Ovary (tissue), 9 donors: ENCODE data around the gene PTPN18. TPM values are rescaled to one million over a fixed set of nuclear protein-coding genes. Genes with fewer than 3 reads are reported as not detected.

Experiments
- DNase-seq, 5 donors: peaks; one replicate each; pipeline ENCODE4 v3.0.0-alpha.2; 2019 to 2020
- H3K27ac ChIP-seq, 2 donors: fragments of 200-600 bp; one replicate each; pipeline versions ENCODE4 v1.5.1 to v1.8.0; 2019 to 2022
- H3K27me3 ChIP-seq: fragments of 200-600 bp; one replicate; pipeline ENCODE4 v1.8.0; 2022
- H3K36me3 ChIP-seq: fragments of 200-600 bp; sonication (generic); one replicate; pipeline ENCODE4 v1.5.1; 2019
- H3K4me1 ChIP-seq: one replicate; pipeline ENCODE4 v1.8.1; 2013; ENCODE audit warnings: mild to moderate bottlenecking, moderate library complexity; ENCODE audit not compliant: insufficient read depth
- H3K4me3 ChIP-seq: fragments of 200-600 bp; sonication (generic); one replicate; pipeline ENCODE4 v1.5.1; 2017
- H3K9me3 ChIP-seq, 2 donors: fragments of 200-600 bp in 1 of 2; sonication (generic) in 1 of 2; one replicate each; pipeline versions ENCODE4 v1.5.1 to v1.8.1; 2013 to 2019; ENCODE audit warnings: mild to moderate bottlenecking in 1 of 2, moderate library complexity in 1 of 2
- EP300 ChIP-seq: sonication (generic); formaldehyde crosslinking; IDR thresholded peaks from one replicate; pipeline ENCODE4 v1.6.1; 2017; ENCODE audit warnings: antibody characterized with exemption
- POLR2A ChIP-seq: fragments of 450-650 bp; IDR thresholded peaks from one replicate; pipeline ENCODE4 v1.6.1; 2017; ENCODE audit warnings: antibody characterized with exemption, mild to moderate bottlenecking, moderate library complexity
- WGBS, 3 donors: extraction: QIAGEN DNeasy Blood & Tissue Kit in 1 of 3; methylation state at CpG; one replicate each; pipeline versions ENCODE4 v1.1.5 to v1.1.7; 2013 to 2017; 5-methylcytosine and 5-hydroxymethylcytosine counted together
- intact Hi-C, 4 donors: fragments of 100-400 bp; cut with DNase I; formaldehyde crosslinking; loops; one replicate each; pipeline versions ENCODE4 v1.11.0 to v1.15.1; 2022 to 2023
- polyA plus RNA-seq, 2 donors: library from polyadenylated mRNA; stranded (reverse); fragments of 200-250 nt in 1 of 2; fragments of 350-450 nt in 1 of 2; fragmentation: Illumina TruSeq in 1 of 2; extraction: RNeasy Lipid Tissue Mini Kit (QIAGEN cat#74804) in 1 of 2; gene quantifications; one replicate each; pipeline ENCODE4 v1.2.3, GENCODE V29; 2013 to 2014
- total RNA-seq, 7 donors: library from RNA; depleted of rRNA in 2 of 7; stranded (reverse); fragments of >200 nt in 2 of 7; fragmentation: NEBNext Ultra II Directional in 3 of 7; extraction: Animal tissue kit (Norgen Biotek cat#: 25700) in 3 of 7; gene quantifications; one replicate each; pipeline versions ENCODE4 v1.1.0 to v1.2.4, GENCODE V29; 2016 to 2023
- TF ChIP-seq, protein P1 (sequence below), 3 donors: fragments of 450-650 bp in 2 of 3; fragments of 200-600 bp in 1 of 3; IDR thresholded peaks; one replicate each; pipeline versions ENCODE4 v1.5.1 to v1.8.0; 2016 to 2022; ENCODE audit warnings: antibody characterized with exemption in 3 of 3, mild to moderate bottlenecking in 1 of 3
- donor health status: DM: no; HTN: no; CAD: no; lungs with moderate emphysema.
- donor health status: DM: no; HTN: no; CAD: no.
- donor health status: Bipolar disorder and iron deficiency.
- donor health status: DM: yes; HTN: yes; CAD: no.
- donor health status: DM: no; HTN: no; CAD: no.
- donor health status: DM: yes; HTN: yes; CAD: no.

Gene PTPN18
- total and polyA plus RNA-seq, 9 donors: 22.2 to 62.6 (median 30.8) TPM

DNA sequence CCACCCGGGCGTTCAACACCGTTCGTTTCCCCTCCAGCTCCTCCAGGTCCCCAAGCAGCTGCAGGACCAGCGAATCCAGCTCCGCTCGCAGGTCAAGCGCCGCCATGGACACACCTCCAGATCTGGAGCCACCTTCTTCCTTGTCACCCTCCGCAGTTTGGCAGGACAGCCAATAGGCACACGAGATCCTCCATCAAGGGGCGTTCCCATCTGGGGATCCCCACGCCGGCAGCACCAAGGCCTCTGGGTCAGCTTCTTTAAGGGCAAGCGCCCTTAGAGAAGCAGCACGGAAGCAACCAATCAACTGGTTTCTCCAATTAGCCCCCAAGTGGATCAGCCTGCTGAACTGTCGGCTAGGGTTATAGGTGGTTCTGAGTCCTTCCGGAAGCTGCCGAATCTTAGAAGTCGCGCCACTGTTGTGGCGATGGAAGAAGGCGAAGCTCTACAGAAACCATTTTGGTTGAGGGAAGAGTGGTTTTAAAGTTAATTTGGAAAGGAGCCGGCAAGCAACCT lies 13.8 kb upstream of the PTPN18 start:
- TF ChIP-seq EP300 (no peak), POLR2A (peak; percentile 3)
- TF ChIP-seq, protein P1, sequence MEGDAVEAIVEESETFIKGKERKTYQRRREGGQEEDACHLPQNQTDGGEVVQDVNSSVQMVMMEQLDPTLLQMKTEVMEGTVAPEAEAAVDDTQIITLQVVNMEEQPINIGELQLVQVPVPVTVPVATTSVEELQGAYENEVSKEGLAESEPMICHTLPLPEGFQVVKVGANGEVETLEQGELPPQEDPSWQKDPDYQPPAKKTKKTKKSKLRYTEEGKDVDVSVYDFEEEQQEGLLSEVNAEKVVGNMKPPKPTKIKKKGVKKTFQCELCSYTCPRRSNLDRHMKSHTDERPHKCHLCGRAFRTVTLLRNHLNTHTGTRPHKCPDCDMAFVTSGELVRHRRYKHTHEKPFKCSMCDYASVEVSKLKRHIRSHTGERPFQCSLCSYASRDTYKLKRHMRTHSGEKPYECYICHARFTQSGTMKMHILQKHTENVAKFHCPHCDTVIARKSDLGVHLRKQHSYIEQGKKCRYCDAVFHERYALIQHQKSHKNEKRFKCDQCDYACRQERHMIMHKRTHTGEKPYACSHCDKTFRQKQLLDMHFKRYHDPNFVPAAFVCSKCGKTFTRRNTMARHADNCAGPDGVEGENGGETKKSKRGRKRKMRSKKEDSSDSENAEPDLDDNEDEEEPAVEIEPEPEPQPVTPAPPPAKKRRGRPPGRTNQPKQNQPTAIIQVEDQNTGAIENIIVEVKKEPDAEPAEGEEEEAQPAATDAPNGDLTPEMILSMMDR (IDR thresholded peaks at IDR 0.05): peak in 1 of 3 donors; percentile 8
- Histone ChIP-seq H3K4me1 (peaks cover 3% of the 10 kb centered on the region), H3K9me3 (no peaks in the 10 kb centered on the region), H3K27me3 (no peaks in the 10 kb centered on the region), H3K36me3 (no peaks in the 10 kb centered on the region), H3K4me3 (peak overlapping the region; percentile 79), H3K27ac (peak overlapping the region; percentile 45 to 85)
- 0 to 2% (median 0%) methylated on average over 22 to 24 of the region's 24 CpGs for WGBS, 3 donors
- intact Hi-C loops: loop anchor here in 2 of 4 donors (5.0 to 10.0 kb wide), 2 partner anchors 157 to 160 kb away; partner anchors contain the start of genes MZT2B (in 2 of the 2) and SMPD4 (in 2 of the 2)
- peak; percentile 81 to 84 (median 82) for DNase-seq

DNA sequence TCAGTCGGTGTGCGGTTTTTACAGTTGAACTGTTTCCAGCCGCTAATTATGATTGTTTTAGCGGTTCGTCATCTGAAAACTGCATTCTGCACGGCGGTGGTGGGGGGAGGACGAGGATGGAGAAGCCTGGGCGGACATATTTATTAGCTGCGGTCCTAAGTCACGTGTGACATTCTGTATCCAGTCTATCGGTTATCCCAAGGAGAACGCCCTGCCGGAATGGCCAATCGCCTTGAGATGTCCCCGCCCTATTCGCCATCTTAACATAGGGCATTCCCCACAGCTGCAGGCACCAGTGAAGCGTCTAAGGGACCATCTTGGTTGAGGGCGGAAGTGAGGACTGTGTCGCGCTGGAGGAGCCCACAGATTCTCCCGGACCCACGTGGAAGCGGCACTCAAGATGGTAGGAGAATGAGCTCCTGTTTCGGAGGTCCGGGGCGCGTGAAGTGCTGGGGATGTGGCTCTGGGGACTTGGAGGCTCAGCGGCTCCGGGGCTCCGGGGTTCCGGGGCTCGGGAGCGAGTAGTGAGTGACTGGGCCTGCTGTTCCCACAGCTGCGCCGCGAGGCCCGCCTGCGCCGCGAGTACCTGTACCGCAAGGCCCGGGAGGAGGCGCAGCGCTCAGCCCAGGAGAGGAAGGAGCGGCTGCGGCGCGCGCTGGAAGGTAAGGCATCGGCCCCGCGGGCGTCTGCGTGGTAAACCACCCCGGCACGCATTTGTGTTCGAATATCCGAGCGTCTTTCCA lies 13.2 kb upstream of the PTPN18 start, which contains the start of gene IMP4:
IMP4 (plus strand) TSS at position 365 of the 743 bp plus-strand sequence; CDS start at position 401, 36 bp downstream.
- intact Hi-C loops: loop anchor here in 2 of 4 donors (5.0 to 10.0 kb wide), 2 partner anchors 158 to 160 kb away; partner anchors contain the start of genes MZT2B (in 2 of the 2) and SMPD4 (in 2 of the 2)
- H3K27me3 ChIP-seq: no peaks in the 10 kb centered on the region

DNA sequence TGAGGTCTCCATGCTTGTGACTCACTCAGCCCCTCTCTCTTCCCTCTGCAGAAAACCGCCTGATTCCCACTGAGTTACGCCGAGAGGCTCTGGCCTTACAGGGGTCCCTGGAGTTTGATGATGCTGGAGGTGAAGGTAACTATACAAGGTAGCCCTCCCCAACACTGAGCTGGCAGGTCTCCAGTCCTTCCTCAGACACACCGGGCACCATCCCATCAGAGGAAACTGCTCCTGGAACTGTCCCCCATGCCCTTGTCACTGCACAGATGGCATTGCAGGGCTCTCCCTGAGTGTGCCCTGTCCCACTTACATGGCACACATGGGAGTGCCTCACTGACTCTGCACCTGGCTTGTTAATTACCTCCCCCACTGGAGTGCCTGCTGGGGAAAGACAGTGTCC lies 11.3 kb upstream of the PTPN18 start:
- Histone ChIP-seq H3K4me1 (peaks cover 3% of the 10 kb centered on the region), H3K27me3 (no peaks in the 10 kb centered on the region), H3K27ac (no peak overlapping the region), H3K36me3 (no peaks in the 10 kb centered on the region), H3K9me3 (no peaks in the 10 kb centered on the region), H3K4me3 (no peak overlapping the region)
- WGBS, 3 donors: 89 to 96% (median 95%) methylated on average over 4 of the region's 4 CpGs
- TF ChIP-seq EP300 (no peak), POLR2A (no peak)
- TF ChIP-seq, protein P1 (IDR thresholded peaks at IDR 0.05): no peak
- DNase-seq: no peak
- intact Hi-C loops: loop anchor here in 2 of 4 donors (5.0 to 10.0 kb wide), 2 partner anchors 160 to 162 kb away; partner anchors contain the start of genes MZT2B (in 2 of the 2) and SMPD4 (in 2 of the 2)

More for the DNA sequence above, 13.2 kb upstream of the PTPN18 start, which contains the start of gene IMP4:
- no peaks in the 10 kb centered on the region for H3K9me3 ChIP-seq
- DNase-seq: peak; percentile 94 to 98 (median 94)
- H3K4me1 ChIP-seq: peaks cover 3% of the 10 kb centered on the region
- TF ChIP-seq EP300: no peak
- peak; percentile 15 for TF ChIP-seq POLR2A
- TF ChIP-seq, protein P1 (IDR thresholded peaks at IDR 0.05): peak in 1 of 3 donors; percentile 30
- H3K4me3 ChIP-seq: peak within 1 kb of the TSS; percentile 79
- 0 to 1% (median 0%) methylated on average over 53 to 60 of the region's 60 CpGs for WGBS, 3 donors
- H3K27ac ChIP-seq: peak within 1 kb of the TSS; percentile 45 to 85
- H3K36me3 ChIP-seq: no peaks in the 10 kb centered on the region

DNA sequence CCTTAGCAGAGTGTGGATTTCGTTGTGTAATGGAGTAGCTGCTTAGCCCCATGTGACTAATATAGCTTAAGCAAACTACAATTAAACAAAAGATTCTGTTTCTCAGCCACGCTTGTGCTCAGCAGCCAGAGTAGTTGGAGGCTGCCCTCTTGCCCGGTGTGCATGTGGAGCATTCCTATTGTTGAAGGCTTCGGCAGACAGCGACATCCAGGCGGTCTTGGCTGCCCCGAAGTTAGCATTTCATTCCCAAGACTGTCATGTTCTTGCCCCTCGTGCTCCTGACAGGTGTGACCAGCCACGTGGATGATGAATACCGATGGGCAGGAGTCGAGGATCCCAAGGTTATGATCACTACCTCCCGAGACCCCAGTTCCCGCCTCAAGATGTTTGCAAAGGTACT lies 10.8 kb upstream of the PTPN18 start:
- H3K4me3 ChIP-seq: no peak overlapping the region
- peaks cover 3% of the 10 kb centered on the region for H3K4me1 ChIP-seq
- H3K9me3 ChIP-seq: no peaks in the 10 kb centered on the region
- no peaks in the 10 kb centered on the region for H3K36me3 ChIP-seq
- H3K27ac ChIP-seq: no peak overlapping the region
- WGBS, 3 donors: 92 to 93% (median 93%) methylated on average over 13 of the region's 13 CpGs
- intact Hi-C loops: loop anchor here in 1 of 4 donors (10.0 kb wide), 1 partner anchor 160 kb away; the partner anchor contains the start of genes MZT2B and SMPD4
- DNase-seq: no peak
- TF ChIP-seq POLR2A (no peak), EP300 (no peak)
- TF ChIP-seq, protein P1 (IDR thresholded peaks at IDR 0.05): no peak
- H3K27me3 ChIP-seq: no peaks in the 10 kb centered on the region
